ENCODE measurements around the gene PBX1. TPM values are rescaled to one million over a fixed set of nuclear protein-coding genes. Genes with fewer than 3 reads are reported as not detected.

PBX1 gene
- total and polyA plus RNA-seq, 12 donors: 13.3 to 91.8 (median 62.7) TPM

DNA sequence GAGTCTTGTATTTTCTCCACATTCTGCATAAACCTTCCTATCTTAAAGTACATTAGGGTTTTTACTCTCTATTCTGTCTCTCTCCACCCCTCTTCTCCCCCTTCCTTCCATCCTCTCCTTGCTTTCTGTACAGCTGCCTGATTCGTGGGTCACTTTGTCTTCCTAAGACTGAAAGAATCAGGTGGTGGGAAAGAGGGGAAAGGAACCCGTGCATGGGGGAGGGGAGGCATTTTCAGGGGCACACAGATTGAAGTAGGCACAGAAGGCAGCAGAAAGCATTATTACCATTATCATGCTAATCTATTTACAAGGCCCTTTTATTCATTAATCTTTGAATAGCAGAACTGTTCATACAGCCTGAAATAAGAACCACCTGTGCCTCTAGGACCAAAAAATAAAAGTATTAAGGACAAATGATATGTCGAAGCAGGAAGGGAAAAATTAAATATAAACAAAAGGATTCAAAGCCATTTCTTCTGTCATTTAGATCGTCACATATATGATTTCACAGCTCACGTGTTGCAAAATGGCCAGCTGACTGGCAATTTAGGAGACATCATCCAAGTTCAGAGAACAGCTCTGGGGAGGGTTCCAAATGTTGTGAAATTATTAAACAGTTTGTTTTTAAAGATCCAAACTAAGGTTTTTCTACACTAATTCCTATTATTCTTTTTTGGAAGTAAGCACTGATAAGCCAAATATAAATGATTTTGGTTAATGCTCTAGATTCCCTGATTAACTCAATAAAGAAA, 154.6 kb downstream of the PBX1 start:
- TF ChIP-seq, protein P1, sequence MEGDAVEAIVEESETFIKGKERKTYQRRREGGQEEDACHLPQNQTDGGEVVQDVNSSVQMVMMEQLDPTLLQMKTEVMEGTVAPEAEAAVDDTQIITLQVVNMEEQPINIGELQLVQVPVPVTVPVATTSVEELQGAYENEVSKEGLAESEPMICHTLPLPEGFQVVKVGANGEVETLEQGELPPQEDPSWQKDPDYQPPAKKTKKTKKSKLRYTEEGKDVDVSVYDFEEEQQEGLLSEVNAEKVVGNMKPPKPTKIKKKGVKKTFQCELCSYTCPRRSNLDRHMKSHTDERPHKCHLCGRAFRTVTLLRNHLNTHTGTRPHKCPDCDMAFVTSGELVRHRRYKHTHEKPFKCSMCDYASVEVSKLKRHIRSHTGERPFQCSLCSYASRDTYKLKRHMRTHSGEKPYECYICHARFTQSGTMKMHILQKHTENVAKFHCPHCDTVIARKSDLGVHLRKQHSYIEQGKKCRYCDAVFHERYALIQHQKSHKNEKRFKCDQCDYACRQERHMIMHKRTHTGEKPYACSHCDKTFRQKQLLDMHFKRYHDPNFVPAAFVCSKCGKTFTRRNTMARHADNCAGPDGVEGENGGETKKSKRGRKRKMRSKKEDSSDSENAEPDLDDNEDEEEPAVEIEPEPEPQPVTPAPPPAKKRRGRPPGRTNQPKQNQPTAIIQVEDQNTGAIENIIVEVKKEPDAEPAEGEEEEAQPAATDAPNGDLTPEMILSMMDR (IDR thresholded peaks at IDR 0.05): no peak
- 69 to 73% methylated on average over 5 of the region's 5 CpGs for WGBS, 2 donors
- H3K9me3 ChIP-seq: no peaks in the 10 kb centered on the region
- intact Hi-C loops (cut with DNase I): loop anchor here in 1 of 10 donors (5.0 to 10.0 kb wide), 3 partner anchors 69 to 269 kb away; no protein-coding TSS in a partner anchor
- ATAC-seq: no peak
- peaks cover 0 to 5% (median 0%) of the 10 kb centered on the region in 7 donors for H3K27me3 ChIP-seq
- peak overlapping the region in 6 of 10 donors; percentile 61 to 81 (median 70) for H3K27ac ChIP-seq
- peaks cover 12 to 71% (median 46%) of the 10 kb centered on the region in 9 donors for H3K4me1 ChIP-seq
- no peaks in the 10 kb centered on the region for H3K36me3 ChIP-seq
- no peak overlapping the region for H3K4me3 ChIP-seq
- no peak for DNase-seq

DNA sequence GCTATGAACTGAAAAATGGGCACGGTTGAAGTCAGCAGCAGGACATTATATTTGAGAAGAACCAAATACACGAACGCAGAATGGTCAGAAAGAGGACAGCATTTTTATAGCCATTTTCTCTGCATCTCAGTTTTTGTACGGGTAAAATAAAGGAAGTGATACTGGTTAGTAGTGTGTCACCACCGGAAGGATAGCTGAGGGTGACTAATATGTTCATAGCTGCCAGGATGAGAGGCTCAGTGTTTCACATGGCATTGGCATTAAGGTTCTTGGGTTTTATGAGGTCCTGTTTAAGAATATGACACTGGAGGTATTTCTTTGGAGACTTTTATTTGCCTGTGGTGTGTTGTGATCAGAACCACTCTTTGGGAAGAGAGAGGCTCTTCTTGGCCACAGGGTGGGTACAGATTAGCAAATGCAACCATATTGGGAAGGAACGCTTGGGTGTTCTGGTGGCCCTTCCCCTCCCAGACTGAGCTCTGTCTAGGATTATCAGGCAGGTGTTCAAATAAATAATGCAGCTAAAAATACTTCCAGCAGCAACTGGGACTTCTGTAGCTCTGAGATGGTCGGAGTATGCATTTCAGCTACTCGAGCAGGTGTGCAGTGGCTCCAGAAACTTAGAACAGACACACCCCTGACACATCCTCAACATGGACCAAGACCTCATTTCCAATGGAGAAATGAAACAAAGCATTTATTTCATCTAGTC, 158.2 kb downstream of the PBX1 start:
- Histone ChIP-seq H3K36me3 (no peaks in the 10 kb centered on the region), H3K4me1 (peaks cover 7 to 77% (median 55%) of the 10 kb centered on the region in 9 donors), H3K4me3 (no peak overlapping the region), H3K27ac (peak overlapping the region in 1 of 10 donors; percentile 33), H3K9me3 (no peaks in the 10 kb centered on the region), H3K27me3 (peaks cover 0 to 12% (median 0%) of the 10 kb centered on the region in 7 donors)
- peak in 1 of 8 donors; percentile 19 for ATAC-seq
- TF ChIP-seq, protein P1 (IDR thresholded peaks at IDR 0.05): no peak
- intact Hi-C loops (cut with DNase I): loop anchor here in 2 of 10 donors (5.0 to 10.0 kb wide), 4 partner anchors 65 to 272 kb away; no protein-coding TSS in a partner anchor
- 79 to 82% methylated on average over 8 of the region's 8 CpGs for WGBS, 2 donors
- no peak for DNase-seq

DNA sequence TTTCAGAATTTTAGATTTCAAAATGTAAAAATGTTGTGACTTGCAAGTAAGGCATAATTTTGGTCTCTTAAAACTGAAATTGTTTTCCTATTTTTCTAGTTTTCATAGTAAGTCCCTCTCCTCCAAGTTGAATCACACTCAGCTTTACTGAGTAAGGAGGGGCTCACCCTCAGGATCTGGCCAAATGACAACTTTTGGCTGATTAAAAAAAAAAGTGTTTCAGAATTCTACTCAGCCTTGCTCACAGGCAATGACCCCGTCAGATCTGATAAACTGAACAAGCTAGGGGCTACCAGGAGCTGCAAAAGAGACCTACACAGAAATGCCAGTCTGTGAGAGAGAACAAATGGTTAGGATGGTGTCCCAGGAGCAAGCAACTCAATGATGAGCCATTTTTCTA, 159.8 kb downstream of the PBX1 start:
- Histone ChIP-seq H3K36me3 (no peaks in the 10 kb centered on the region), H3K27ac (peak overlapping the region in 5 of 10 donors; percentile 11 to 57 (median 24)), H3K9me3 (no peaks in the 10 kb centered on the region), H3K4me1 (peaks cover 0 to 71% (median 52%) of the 10 kb centered on the region in 9 donors), H3K27me3 (peaks cover 0 to 22% (median 0%) of the 10 kb centered on the region in 7 donors), H3K4me3 (no peak overlapping the region)
- no peak for DNase-seq
- intact Hi-C loops (cut with DNase I): loop anchor here in 2 of 10 donors (5.0 to 10.0 kb wide), 4 partner anchors 63 to 274 kb away; no protein-coding TSS in a partner anchor
- TF ChIP-seq, protein P1 (IDR thresholded peaks at IDR 0.05): no peak
- 39 to 46% methylated on average over 1 of the region's 1 CpG for WGBS, 2 donors
- ATAC-seq: peak in 2 of 8 donors; percentile 24 to 28

All from heart right ventricle (tissue), 16 donors.